Measurements from ENCODE around the gene SEC14L2.
"Not testable (repeated sequence)": the region's sequence is repeated elsewhere in the genome, so short reads cannot be mapped to it uniquely, and the experiment has no call there.

The SEC14L2 gene

GRCh38 chr22:30460555-30460954 is 63.7 kb downstream of the SEC14L2 start:
- not testable (repeated sequence) for DNase-seq

- no peak for DNase-seq
Measured at GRCh38 chr22:30469165-30469564, 72.3 kb downstream of the SEC14L2 start.

GRCh38 chr22:30470655-30471054 is 73.8 kb downstream of the SEC14L2 start:
- no peak for DNase-seq

GRCh38 chr22:30471616-30472318 is 74.9 kb downstream of the SEC14L2 start, which contains the start of gene SEC14L3:
Gene SEC14L3, minus strand, starts transcription at chr22:30472017. Its CDS starts 59 bp downstream, at chr22:30471958.
- no peak for DNase-seq

- no peak for DNase-seq
Measured at GRCh38 chr22:30472994-30473720, 76.3 kb downstream of the SEC14L2 start.

- no peak for DNase-seq
Measured at GRCh38 chr22:30474121-30474520, 77.3 kb downstream of the SEC14L2 start.
